ENCODE data around the gene SELENOF.
"Not testable (repeated sequence)": the region's sequence is repeated elsewhere in the genome, so short reads cannot be mapped to it uniquely, and the experiment has no call there.

The SELENOF gene

DNA sequence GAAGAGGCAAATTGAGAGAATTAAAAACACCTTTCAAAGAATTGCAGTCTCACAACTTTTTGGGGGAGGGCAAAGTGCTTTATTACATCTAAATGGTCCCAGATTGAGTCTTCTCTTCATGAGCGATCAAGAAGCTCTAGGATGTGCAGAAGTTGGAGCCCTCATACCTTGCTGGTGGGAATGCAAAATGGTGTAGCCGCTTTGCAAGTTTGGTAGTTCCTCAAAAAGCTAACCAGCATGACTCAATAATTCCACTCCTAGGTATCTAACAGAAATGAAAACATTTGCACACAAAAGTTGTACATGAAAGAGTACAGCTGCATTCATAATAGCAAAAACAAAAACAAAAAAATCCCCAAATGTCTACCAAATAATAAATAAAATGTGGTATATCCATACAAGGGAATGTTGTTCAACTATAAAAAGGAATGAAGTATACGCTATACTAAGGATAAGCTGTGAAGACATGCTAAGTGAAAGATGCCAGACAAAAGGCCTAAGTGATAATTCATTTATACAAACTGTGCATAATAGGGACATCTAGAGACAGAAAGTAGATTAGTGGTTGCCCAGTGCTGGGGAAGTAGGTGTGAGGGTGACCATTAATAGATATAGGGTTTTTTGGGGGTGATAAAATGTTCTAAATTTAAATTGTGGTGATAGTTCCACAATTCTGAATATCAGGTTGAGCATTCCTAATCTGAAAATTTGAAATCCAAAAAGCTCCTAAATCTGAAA lies 55.2 kb downstream of the SELENOF start:
- DNase-seq (ENCODE audit: low read depth), result no peak

DNA sequence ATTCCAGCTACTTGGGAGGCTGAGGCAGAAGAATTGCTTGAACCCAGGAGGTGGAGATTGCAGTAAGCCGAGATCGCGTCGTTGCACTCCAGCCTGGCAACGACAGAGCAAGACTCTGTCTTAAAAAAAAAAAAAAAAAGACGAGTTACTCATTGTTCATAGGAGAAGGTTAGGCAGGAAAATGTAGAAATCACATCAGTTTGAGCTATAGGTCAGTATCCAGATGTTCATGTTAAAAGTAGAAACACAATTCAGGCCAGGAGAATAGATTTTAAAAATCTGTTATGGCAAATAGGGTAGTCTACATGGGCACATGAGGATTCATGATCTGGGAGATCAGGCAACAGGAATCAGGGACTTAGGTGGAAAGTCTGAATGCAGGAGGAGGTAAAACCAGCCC lies 57.7 kb downstream of the SELENOF start:
- DNase-seq (ENCODE audit: low read depth), result no peak

DNA sequence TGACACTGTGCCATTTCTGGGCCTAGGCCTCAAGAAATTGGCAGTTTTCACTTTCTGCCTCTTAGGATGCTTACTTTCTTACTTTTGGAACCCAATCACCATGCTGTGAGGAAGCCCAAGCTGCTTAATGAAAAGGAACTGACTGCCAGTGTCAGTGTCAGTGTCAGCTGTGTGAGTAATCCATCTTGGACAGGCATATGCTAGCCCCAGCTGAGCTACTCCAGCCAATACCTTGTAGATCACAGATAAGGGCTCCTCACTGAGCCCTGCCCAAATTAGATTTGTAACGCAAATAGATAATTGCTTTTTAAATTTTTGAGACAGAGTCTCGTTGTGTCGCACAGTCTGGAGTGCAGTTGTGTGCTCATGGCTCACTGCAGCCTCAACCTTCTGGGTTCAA lies 59.6 kb downstream of the SELENOF start:
- DNase-seq (ENCODE audit: low read depth), result no peak

DNA sequence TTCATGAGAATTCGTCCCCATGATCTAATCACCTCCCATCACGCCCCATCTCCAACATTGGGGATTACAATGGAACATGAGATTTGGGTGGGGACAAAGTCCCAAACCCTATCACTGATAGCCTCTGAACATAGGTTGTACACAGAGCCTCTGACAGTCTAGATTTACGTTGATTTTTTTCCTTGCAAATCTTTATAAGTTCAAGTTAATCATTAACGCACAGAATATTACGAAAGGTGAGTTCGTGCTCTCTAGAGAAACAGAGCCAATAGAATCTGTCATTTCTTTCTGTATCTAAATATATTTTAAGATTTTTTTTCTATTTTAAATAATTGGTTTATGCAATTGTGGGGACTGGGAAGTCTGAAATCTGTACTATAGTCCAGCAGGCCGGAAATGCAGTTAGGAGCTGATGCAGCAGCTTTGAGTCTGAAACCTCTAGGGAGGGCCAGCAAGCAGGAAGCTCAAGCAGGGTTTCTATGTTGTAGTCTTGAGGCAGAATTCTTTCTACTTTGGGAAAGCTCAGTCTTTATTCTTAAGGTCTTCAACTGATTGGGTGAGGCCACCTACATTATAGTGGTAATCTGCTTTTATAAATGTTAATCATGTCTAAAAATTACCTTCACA lies 61.0 kb downstream of the SELENOF start:
- no peak for DNase-seq (ENCODE audit: low read depth)

DNA sequence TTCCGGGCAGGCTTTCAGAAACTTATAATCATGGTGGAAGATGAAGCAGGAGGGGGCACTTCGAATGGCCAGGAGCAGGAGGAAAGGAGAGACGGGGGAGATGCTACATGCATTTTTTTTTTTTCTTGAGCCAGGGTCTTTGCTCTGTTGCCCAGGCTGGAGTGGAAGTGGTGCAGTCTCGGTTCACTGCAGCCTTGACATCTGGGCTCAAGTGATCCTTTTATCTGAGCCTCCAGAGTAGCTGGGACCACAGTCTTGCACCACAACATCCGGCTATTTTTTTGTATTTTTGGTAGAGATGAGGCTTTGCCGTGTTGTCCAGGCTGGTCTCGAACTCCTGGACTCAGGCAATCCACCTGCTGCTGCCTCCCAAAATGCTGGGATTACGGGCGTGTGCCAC lies 61.6 kb downstream of the SELENOF start:
- DNase-seq (ENCODE audit: low read depth), result no peak

DNA sequence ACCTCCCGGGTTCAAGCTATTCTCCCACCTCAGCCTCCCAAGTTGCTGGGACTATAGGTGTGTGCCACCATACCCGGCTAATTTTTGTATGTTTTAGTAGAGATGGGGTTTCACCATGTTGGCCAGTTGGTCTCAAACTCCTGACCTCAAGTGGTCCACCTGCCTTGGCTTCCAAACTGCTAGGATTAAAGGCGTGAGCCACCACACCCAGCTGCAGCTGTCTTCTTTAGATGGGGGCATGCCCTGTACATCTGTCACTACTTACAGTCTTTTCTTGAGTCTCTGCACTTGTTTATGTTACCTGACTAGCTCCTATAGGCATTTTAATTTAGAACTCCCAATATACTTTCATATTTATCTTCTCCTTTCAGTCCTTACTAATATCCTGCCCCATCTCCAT lies 64.2 kb downstream of the SELENOF start:
- DNase-seq (ENCODE audit: low read depth), result no peak

DNA sequence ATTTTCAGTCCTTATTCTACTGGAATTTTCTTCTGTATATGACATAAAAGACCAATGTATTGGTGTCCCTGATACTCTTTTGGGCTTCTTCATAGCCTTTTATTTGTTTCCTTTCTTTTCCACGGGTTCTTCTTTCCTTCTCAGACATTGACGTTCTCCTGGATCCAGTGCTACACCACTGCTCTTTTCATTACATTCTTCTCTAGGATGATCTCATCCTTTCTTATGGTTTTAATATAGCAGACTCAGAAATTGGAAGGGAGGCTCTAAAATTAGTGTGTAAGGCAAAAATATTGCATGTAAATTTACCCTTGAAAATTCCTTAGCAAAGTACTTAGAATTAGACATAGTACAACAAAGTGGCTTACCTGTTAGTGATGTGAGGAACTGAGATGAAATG lies 65.3 kb downstream of the SELENOF start:
- DNase-seq (ENCODE audit: low read depth), result no peak

DNA sequence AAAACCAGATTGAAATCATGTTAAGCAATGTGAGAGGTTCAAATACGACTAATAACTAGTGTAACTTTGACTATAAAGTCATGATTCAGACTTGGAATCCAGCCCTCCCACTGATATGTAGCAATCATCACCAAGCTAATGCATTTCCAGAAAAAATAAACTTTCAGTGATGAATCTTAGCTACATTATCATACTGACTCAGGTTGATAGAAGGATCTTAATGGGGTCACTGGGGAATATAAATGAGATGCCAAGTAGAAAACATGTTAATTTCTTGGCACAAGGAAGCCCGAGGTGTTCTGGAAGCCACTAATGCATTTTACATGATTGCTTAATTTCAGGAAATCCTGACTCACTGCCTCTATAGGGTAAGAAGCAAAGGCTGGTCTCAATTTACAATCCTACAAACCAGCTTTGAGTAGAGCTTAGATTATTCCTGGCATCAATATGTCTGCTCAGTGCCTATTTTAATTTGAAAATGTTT lies 67.7 kb downstream of the SELENOF start:
- DNase-seq (ENCODE audit: low read depth), result no peak

DNA sequence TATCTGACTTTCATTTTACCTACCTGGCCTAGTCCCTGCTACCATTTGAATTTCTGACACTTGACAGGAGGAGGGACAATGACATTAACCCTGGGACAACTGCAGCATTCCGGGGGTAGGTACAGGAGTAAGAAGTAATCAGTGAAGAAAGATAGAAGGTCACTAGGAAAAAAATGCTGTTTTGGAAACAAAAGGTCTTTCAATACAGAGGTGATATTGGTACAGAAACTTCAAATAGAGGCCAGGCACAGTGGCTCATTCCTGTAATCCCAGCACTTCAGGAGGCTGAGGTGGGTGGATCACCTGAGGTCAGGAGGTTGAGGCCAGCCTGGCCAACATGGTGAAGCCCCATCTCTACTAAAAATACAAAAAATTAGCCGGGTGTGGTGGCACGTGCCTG lies 68.4 kb downstream of the SELENOF start:
- DNase-seq (ENCODE audit: low read depth), result no peak

DNA sequence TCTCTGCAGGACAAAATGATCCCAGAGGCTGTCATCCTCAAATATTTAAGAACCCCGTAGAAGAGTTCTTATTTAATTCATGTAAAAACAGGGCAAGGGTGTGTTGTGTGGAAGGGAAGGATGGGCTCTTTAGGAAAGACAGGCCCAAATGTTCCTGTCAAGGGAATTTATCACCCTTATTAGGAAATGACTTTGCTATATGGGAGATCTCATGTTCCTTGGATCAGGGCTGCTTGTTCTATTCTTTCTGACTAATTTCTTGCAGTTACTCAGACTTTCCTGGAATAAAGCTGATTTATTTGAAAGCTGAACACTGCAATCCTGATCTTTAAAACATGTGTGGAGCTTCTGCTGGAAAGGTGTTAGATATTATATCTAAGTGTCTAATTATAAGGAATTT lies 72.8 kb downstream of the SELENOF start:
- DNase-seq (ENCODE audit: low read depth), result no peak

DNA sequence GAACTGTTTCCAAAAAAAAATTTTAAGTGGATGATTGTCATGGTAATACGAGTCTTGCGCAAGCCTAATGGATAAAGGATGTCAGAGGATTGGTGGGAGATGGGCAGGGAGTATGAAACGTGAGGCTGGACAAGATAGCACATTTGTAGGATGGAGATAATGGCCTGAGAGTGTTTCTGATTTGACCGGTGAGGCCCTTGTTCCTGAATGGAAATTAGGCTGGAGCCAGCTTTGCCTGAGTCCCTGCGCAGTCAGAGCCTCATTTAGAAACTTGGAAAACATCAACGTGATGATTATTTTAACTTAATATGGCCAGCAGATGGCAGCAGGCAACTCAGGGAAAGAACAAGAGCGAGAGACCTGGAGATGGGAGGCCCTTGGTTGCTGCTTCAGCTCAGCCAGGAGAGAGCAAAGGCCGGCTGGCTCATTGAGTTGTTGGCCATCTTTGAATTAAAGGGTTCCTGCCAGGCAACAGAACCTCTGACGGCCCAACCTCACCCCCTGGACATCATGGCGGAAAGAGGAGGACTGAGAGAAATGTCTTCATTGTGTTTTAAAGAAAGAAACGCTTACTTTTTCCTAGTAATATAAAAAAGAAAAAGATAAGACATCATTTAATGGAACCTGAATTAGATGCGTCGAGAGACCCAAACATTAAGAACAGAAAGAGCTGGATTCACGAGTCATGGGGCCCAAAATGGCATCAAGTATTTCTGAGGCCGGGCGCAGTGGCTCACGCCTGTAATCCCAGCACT lies 80.3 kb downstream of the SELENOF start:
- DNase-seq (ENCODE audit: low read depth), result peak; percentile 6

DNA sequence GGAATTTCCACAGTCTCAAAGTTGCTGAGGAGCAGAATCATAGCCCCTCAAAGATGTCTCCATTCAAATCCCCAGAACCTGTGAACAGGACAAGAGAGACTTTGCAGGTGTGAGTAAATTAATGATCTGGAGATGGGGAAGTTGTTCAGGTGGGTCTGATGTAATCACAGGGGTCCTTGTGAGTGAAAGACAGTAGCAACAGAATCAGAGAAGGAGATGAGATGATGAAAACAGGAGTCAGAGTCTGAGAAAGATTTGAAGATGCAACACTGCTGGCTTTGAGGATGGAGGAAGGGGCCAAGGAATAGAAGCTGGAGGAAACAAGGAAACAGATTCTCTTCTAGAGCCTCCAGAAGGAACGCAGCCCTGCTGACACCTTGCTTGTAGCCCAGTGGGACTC lies 81.5 kb downstream of the SELENOF start:
- no peak for DNase-seq (ENCODE audit: low read depth)

DNA sequence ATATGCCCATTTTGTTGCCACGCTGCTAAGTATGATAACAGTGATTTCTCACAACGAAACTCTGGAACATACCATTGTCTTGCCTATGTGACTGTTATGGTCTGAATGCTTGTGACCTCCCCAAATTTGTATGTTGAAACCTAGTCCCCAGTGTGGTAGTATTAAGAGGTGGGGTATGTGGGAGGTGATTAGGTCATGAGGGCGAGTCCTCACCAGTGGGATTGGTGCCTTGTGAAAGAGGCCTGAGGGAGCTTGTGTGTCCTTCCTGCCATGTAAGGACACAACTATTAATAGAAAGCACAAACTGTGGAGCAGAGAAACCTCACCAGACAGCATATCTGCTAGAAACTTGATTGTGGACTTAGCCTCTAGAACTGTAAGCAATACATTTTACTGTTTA lies 84.6 kb downstream of the SELENOF start:
- no peak for DNase-seq (ENCODE audit: low read depth)

DNA sequence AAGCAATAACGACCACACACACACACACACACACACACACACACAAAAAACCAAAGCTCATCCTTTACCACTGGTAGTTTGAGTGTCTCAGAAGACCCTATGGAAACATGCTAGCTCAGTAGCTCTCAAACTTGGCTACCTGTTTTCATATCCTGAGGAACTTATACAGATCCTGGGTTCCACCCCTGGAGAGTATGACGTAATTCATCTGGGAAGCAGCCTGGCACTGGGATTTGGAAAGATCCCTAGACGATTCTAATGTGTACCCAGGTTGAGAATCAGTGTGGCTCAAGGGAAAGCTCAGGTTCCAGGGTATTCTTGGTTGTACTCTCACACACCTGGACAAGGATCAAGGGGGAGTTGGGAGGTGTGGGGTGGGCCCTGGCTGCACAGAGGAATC lies 85.9 kb downstream of the SELENOF start:
- no peak for DNase-seq (ENCODE audit: low read depth)

DNA sequence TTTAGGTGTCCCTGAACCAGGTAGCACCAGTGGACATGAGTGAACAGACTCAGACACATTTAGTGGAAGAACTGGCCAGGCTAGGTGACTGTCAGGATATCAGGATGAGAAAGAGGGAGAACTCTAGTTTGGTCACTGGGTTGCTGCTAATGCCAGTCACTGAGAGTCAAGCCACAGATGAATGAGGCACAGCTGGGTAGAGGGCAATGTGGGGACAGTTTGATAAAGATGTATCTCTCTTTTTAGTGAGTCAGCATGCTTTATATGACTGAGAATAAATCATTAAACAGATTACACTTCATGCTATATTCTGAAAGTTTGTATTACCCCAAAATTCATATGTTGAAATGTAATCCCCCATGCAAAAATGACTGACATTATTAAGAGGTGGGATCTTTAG lies 87.1 kb downstream of the SELENOF start:
- DNase-seq (ENCODE audit: low read depth), result no peak

DNA sequence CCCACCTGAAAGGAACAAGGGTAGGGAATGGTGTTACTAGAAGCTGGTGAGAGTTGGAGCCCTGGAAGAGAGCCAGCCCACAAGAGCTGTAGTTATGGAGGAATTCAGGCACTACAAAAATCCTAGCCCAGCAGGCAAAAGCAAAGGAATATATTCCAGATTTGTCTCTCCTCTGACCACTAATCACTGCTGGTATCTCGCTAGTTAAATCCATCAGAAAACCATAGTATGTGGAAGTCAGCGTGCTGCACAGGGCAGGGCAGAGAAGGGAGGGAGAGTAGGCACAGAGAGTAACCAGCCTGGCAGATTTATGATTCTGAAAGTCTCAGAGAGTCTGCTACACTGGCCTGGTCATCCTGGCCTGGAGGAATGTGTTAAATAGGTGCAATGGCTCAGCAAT lies 88.6 kb downstream of the SELENOF start:
- DNase-seq (ENCODE audit: low read depth), result no peak

DNA sequence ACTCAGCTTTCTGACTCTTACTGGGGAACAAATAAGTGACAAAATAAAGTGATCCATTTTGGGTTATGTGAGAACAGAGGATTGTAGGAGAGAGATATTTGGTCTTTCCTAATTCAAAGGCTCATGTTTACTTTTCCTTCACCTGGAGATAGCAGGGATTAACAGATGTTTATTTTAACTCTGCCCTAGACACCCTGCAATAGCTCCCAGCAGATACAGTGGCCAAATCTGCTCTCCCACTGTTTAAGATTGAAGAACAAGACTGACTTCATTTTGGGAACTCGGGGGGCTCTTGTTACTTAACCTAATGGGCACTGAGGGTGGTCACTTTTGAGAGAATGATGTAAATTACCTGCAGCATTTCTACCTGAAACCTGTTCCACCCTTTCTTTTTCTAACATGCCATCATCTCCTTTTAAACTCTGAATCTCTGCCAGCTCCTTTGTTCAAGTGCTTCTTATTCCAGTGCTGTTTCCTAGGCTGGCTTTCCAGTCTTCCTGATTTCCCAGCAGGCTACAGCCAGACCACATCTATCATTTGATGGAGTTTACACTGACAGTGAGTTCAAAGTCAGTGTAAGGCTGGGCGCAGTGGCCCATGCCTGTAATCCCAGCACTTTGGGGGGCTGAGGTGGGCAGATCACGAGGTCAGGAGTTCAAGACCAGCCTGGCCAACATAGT lies 90.0 kb downstream of the SELENOF start:
- no peak for DNase-seq (ENCODE audit: low read depth)

DNA sequence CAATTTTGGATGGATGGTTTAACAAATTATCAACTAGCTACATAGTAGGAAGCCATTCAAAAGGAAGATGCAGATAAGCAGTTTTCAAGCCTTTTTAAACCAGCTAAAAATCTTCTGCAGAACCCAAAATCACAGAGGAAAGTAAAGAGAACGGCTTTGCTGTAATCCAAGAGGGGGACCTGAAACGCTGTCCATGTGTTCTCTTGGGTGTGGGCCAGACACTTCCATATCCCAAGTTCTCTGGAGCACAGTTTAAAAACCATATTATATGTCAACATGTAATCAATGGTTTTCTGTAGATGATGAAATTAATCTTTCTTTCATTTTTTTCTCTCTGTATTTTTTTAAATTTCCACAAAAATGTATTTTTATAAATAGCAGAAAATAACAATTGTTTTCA lies 90.5 kb downstream of the SELENOF start:
- no peak for DNase-seq (ENCODE audit: low read depth)

DNA sequence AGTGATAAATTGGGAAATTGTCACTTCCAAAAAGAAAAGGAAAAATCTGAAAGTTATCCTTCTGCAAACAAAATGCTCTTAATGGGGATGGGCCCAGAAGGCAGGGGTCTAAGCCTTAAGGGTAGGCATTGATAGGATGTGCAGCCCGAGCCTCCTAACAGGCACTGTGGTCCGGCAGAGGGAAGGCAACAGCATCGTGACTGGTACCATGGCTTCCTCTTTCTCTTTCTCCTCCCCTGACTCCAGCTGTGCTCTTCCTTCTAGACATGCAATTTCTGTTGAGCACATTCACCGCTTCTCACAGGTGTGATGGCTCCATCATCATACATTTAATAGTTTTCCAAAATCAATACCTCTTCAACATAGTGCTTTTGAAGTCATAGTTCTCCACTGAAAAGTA lies 91.5 kb downstream of the SELENOF start:
- DNase-seq (ENCODE audit: low read depth), result no peak

DNA sequence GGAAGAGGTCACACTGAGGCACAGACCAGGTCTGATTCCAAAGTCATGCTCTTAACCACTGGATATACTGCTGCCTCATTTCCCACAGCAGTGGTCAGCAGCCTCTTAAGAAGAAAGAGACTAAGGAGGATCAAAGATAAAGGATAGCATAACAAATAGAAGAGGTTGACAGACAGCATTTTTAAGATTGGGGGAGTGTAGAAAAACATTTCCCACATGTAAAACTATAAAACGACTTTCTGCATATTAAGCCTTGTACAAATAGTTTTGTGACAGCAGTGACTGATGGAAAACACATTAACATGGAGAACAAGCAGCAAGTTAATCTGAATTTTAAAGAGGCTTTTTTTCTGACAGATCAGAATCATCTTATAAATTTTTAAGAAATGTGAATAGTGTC lies 92.0 kb downstream of the SELENOF start:
- no peak for DNase-seq (ENCODE audit: low read depth)

DNA sequence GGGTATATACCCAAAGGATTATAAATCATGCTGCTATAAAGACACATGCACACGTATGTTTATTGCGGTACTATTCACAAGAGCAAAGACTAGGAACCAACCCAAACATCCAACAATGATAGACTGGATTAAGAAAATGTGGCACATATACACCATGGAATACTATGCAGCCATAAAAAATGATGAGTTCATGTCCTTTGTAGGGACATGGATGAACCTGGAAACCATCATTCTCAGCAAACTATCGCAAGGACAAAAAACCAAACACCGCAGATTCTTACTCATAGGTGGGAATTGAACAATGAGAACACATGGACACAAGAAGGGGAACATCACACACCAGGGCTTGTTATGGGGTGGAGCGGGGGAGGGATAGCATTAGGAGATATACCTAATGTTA lies 94.0 kb downstream of the SELENOF start:
- not testable (repeated sequence) for DNase-seq (ENCODE audit: low read depth)

DNA sequence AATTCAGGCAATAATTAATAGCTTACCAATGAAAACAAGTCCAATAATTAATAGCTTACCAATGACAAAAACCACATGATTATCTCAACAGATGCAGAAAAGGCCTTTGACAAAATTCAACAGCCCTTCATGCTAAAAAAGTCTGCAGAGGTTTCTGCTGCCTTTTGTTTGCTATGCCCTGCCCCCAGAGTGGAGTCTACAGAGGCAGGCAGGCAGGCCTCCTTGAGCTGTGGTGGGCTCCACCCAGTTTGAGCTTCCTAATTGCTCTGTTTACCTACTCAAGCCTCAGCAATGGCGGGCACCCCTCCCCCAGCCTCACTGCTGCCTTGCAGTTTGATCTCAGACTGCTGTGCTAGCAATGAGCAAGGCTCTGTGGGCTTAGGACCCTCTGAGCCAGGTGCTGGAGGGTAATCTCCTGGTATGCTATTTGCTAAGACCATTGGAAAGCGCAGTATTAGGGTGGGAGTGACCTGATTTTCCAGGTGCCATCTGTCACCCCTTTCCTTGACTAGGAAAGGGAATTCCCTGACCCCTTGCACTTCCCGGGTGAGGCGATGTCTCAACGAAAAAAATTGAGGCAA lies 96.6 kb downstream of the SELENOF start:
- not testable (repeated sequence) for DNase-seq (ENCODE audit: low read depth)

Data from stimulated activated CD8-positive, alpha-beta memory T cell treated with anti-CD3 and anti-CD28 coated beads, Interleukin-7, amount 100 ng/mL, for 24 hours (primary cell).